ENCODE data around the gene EDN3.

The EDN3 gene

DNA sequence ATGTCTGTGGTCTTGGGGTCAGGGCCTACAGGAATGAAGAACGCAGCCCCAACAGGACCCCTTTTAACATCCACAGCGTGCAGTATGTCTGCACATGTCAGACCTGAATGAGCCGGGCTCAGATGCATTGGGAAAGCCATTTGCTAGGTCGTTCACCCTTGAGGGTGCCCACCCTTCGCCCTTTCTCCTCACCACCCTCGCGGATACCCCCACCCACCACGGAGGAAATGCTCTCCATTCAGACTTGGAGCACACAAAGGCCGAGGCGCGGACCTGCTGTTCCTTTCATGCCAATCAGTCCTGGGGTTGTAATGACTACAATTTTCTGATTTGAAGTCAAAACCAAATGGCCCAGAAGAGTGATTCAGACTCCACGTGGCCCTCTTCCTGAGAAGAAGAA is 62.7 kb downstream of the EDN3 start:
- no peak for DNase-seq (ENCODE audit: low read depth, low spot score)

DNA sequence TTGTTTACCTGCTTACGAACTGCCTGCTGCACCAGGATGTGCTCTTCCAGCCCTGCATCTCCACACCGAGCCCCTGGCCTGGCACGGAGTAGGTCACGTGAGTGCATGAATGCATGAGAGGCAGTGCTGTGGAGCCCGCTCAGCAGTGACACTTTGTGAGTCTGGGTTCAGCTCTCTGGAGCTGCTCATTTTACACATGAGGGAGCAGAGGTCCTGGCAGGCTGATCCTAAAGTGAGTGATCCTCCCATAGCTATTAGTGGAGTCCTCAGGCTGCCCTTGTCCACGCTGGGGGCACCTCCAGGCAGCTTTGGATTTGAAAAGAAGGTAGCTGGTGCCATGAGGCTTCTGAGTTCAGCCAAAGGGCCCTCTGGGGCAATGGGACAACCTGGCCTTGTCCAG is 64.2 kb downstream of the EDN3 start:
- no peak for DNase-seq (ENCODE audit: low read depth, low spot score)

DNA sequence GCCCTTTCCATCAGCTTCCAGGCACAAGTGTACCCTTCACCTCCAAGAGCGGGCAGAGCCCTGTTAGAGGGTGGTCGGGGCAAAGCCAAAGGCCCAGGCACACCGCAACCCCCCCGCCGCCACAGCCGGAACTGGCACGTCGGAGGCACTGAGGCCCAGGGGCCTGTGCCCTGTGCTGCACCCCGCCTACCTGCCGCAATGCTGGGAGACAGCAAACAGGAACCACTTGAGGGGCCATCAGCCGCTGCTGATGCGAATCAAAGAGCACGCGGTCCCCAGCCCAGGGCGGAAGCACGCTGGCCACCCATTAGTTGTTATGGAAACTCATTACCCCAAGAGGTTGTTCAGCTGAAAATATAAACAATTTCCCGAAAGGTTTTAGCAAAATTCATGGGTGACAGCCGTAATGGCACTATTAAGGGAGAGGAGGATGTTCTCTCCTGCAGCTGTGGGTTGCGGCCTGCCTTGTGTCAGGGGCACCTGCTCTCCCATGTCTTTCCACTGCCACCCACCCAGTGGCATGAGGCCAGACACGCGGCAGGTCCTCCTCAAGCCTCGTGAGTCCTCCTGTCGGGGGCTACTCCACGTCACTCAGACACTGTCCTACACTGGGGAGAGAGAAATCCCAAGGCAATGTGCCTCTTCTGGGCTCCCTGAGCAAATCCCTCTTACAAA is 65.3 kb downstream of the EDN3 start:
- DNase-seq (ENCODE audit: low read depth, low spot score), result no peak

DNA sequence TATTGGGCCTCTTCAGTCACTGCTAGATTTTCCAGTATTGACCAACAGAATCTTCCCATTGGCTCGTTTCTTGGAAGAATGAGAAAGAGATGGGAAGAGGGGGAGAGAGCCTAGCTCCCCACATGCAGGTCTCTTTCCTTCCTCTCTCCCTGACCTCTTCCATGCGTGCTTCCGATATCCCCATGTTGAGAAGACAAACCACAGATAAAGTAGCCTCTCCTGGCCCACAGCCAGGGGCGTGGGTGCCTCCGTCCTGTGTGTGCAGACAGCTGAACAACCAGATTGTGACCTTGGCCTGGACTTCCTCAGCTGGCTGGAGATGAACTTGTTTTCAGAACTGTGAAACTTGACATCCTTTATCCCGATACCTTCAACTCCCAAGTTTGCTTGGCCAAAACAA is 71.0 kb downstream of the EDN3 start:
- DNase-seq (ENCODE audit: low read depth, low spot score), result no peak

GRCh38 chr20:59374261-59374660 is 73.8 kb downstream of the EDN3 start:
- DNase-seq (ENCODE audit: low read depth, low spot score), result no peak

DNA sequence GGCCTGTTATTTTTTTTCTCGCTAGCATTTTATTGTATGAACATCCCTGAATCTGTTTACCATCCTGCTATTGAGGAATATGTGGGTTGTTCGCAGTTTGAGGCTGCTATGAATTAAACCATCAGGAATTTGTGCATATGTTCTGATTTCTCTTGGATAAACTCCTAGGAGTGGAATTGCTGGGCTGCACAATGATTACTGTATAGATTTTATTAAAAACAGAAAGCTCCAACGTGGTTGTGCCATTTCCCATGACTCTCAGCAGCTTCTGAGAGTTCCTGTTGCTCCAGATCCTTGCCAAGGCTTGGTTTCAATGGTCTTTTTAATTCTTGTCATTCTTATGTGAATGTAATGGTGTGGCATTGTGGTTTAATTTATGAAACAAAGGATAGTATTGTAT is 75.1 kb downstream of the EDN3 start:
- no peak for DNase-seq (ENCODE audit: low read depth, low spot score)

Data from iPS DF 19.7 (cell line).